Measurements from ENCODE around the gene STIMATE. TPM values are rescaled to one million over a fixed set of nuclear protein-coding genes. Genes with fewer than 3 reads are reported as not detected.
A peak's percentile ranks its signal among the peaks of the same experiment; 100 is the strongest.

STIMATE gene
- total RNA-seq, 1 donor from 2014 or later = 7.9 TPM

- no peak for FAIRE-seq
- TF ChIP-seq, protein P1, sequence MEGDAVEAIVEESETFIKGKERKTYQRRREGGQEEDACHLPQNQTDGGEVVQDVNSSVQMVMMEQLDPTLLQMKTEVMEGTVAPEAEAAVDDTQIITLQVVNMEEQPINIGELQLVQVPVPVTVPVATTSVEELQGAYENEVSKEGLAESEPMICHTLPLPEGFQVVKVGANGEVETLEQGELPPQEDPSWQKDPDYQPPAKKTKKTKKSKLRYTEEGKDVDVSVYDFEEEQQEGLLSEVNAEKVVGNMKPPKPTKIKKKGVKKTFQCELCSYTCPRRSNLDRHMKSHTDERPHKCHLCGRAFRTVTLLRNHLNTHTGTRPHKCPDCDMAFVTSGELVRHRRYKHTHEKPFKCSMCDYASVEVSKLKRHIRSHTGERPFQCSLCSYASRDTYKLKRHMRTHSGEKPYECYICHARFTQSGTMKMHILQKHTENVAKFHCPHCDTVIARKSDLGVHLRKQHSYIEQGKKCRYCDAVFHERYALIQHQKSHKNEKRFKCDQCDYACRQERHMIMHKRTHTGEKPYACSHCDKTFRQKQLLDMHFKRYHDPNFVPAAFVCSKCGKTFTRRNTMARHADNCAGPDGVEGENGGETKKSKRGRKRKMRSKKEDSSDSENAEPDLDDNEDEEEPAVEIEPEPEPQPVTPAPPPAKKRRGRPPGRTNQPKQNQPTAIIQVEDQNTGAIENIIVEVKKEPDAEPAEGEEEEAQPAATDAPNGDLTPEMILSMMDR (IDR thresholded peaks at IDR 0.05; ENCODE audit: insufficient read depth, low read length, severe bottlenecking) = no peak
- DNase-seq (ENCODE audit: low read depth) = no peak
- Histone ChIP-seq H3K36me3 (ENCODE audit: control insufficient read depth, insufficient read depth, low read length) (peaks cover 2% of the 10 kb centered on the region), H3K4me3 (ENCODE audit: low read depth, low read length) (no peak overlapping the region), H3K27me3 (ENCODE audit: control insufficient read depth, insufficient read depth, low read length) (no peaks in the 10 kb centered on the region)
Measured at GRCh38 chr3:52846432-52846965, 50.8 kb downstream of the STIMATE start.

- no peak for DNase-seq (ENCODE audit: low read depth)
- Histone ChIP-seq H3K36me3 (ENCODE audit: control insufficient read depth, insufficient read depth, low read length) (peaks cover 5% of the 10 kb centered on the region), H3K27me3 (ENCODE audit: control insufficient read depth, insufficient read depth, low read length) (no peaks in the 10 kb centered on the region), H3K4me3 (ENCODE audit: low read depth, low read length) (no peak overlapping the region)
- FAIRE-seq = no peak
- TF ChIP-seq, protein P1 (IDR thresholded peaks at IDR 0.05; ENCODE audit: insufficient read depth, low read length, severe bottlenecking) = peak; percentile 43
Measured at GRCh38 chr3:52845691-52846431, 51.5 kb downstream of the STIMATE start.

- Histone ChIP-seq H3K36me3 (ENCODE audit: control insufficient read depth, insufficient read depth, low read length) (peaks cover 7% of the 10 kb centered on the region), H3K27me3 (ENCODE audit: control insufficient read depth, insufficient read depth, low read length) (no peaks in the 10 kb centered on the region), H3K4me3 (ENCODE audit: low read depth, low read length) (no peak overlapping the region)
- no peak for FAIRE-seq
- TF ChIP-seq, protein P1 (IDR thresholded peaks at IDR 0.05; ENCODE audit: insufficient read depth, low read length, severe bottlenecking) = no peak
- no peak for DNase-seq (ENCODE audit: low read depth)
Measured at GRCh38 chr3:52845157-52845556, 52.2 kb downstream of the STIMATE start.

GRCh38 chr3:52844290-52844975 is 52.9 kb downstream of the STIMATE start:
- FAIRE-seq (no peak), DNase-seq (ENCODE audit: low read depth) (no peak)
- TF ChIP-seq, protein P1 (IDR thresholded peaks at IDR 0.05; ENCODE audit: insufficient read depth, low read length, severe bottlenecking) = no peak
- Histone ChIP-seq H3K36me3 (ENCODE audit: control insufficient read depth, insufficient read depth, low read length) (peaks cover 7% of the 10 kb centered on the region), H3K27me3 (ENCODE audit: control insufficient read depth, insufficient read depth, low read length) (no peaks in the 10 kb centered on the region), H3K4me3 (ENCODE audit: low read depth, low read length) (no peak overlapping the region)

DNA sequence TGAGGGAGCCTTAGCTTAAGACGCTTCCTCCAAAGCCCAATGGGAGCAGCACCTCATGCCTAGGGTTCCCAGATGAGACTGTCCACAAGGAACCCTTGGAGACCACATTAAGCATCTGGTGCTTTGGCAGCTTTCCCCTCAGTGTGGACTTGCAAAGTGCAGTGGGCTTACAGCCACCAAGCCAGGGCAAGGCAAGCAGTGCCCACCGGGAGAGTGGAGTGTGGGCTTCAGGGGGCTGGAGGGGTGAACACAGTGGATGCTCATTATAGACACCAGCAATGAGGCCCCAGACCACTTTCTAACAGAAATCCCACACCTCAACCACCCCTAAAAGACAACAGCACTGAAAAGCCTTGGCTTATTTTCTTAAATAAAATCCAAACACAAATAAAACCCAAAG is 53.5 kb downstream of the STIMATE start:
- DNase-seq (ENCODE audit: low read depth) = no peak
- H3K36me3 ChIP-seq (ENCODE audit: control insufficient read depth, insufficient read depth, low read length) = peaks cover 7% of the 10 kb centered on the region
- no peak for FAIRE-seq
- no peak overlapping the region for H3K4me3 ChIP-seq (ENCODE audit: low read depth, low read length)
- TF ChIP-seq, protein P1 (IDR thresholded peaks at IDR 0.05; ENCODE audit: insufficient read depth, low read length, severe bottlenecking) = no peak
- H3K27me3 ChIP-seq (ENCODE audit: control insufficient read depth, insufficient read depth, low read length) = no peaks in the 10 kb centered on the region
